ENCODE measurements around the gene ADAR. TPM values are rescaled to one million over a fixed set of nuclear protein-coding genes. Genes with fewer than 3 reads are reported as not detected.

The ADAR gene
- total RNA-seq, 4 donors from 2014 or later: 54.3 to 105 (median 73.6) TPM

DNA sequence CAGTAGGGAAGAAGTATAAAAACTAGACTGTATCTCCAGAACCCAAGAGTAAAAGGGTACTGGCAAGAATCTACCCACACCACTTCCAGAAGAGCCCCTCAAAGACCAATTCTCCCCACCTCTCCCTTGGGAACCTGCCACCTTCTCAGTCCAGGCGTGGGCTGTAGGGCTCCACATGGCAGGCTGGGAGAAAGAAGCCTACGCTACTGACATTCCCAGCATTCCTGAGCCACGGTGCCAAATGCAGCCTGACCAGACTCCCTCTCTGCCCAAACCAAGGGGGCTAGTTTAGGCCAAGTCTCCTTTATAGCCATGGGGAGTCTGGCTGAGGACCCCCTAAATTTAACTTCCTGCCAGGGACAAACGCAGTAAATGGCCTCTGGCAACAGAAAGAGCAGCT, 51.6 kb downstream of the ADAR start:
- 23 to 25% methylated on average over 4 of the region's 4 CpGs for WGBS, 2 donors
- H3K4me3 ChIP-seq (ENCODE audit: low read depth, poor library complexity, severe bottlenecking): no peak overlapping the region
- no peak for DNase-seq (ENCODE audit: low spot score in 2 of 2)
- intact Hi-C loops (cut with DNase I; ENCODE audit: low total_unique reads): no loop called here
- TF ChIP-seq, protein P1, sequence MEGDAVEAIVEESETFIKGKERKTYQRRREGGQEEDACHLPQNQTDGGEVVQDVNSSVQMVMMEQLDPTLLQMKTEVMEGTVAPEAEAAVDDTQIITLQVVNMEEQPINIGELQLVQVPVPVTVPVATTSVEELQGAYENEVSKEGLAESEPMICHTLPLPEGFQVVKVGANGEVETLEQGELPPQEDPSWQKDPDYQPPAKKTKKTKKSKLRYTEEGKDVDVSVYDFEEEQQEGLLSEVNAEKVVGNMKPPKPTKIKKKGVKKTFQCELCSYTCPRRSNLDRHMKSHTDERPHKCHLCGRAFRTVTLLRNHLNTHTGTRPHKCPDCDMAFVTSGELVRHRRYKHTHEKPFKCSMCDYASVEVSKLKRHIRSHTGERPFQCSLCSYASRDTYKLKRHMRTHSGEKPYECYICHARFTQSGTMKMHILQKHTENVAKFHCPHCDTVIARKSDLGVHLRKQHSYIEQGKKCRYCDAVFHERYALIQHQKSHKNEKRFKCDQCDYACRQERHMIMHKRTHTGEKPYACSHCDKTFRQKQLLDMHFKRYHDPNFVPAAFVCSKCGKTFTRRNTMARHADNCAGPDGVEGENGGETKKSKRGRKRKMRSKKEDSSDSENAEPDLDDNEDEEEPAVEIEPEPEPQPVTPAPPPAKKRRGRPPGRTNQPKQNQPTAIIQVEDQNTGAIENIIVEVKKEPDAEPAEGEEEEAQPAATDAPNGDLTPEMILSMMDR (IDR thresholded peaks at IDR 0.05): no peak
- TF ChIP-seq POLR2A (IDR thresholded peaks at IDR 0.05): no peak

GRCh38 chr1:154553056-154554030, 54.6 kb downstream of the ADAR start:
- intact Hi-C loops (cut with DNase I; ENCODE audit: low total_unique reads): no loop called here
- 69 to 70% methylated on average over 12 of the region's 12 CpGs for WGBS, 2 donors
- DNase-seq (ENCODE audit: low spot score in 2 of 2): no peak
- H3K4me3 ChIP-seq (ENCODE audit: low read depth, poor library complexity, severe bottlenecking): no peak overlapping the region
- TF ChIP-seq, protein P1 (IDR thresholded peaks at IDR 0.05): no peak
- TF ChIP-seq POLR2A (IDR thresholded peaks at IDR 0.05): no peak

GRCh38 chr1:154552036-154552435, 56.0 kb downstream of the ADAR start:
- H3K4me3 ChIP-seq (ENCODE audit: low read depth, poor library complexity, severe bottlenecking): no peak overlapping the region
- 84 to 86% methylated on average over 6 of the region's 6 CpGs for WGBS, 2 donors
- no peak for DNase-seq (ENCODE audit: low spot score in 2 of 2)
- TF ChIP-seq, protein P1 (IDR thresholded peaks at IDR 0.05): no peak
- no peak for TF ChIP-seq POLR2A (IDR thresholded peaks at IDR 0.05)
- intact Hi-C loops (cut with DNase I; ENCODE audit: low total_unique reads): no loop called here

DNA sequence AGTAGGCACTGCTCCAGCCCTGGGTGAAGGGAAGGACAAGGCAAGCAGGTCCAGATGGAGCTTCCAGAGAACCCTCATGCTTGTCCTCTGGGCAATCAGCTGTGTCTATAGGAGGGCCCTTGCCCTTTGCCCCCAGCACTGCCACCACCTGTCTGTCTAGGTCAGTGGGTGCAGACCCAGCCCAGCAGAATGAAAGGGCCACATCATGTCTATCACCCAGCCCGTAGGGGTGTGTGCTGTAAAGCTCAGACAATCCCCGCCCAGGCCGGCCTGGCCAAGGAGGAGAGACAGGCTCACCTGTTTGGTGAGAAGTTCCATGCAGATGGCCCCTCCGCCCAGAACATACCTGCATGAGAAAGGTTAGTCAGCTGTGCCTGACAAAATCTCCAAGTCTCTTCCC, 56.5 kb downstream of the ADAR start:
- intact Hi-C loops (cut with DNase I; ENCODE audit: low total_unique reads): no loop called here
- H3K4me3 ChIP-seq (ENCODE audit: low read depth, poor library complexity, severe bottlenecking): no peak overlapping the region
- 68 to 71% methylated on average over 4 of the region's 4 CpGs for WGBS, 2 donors
- TF ChIP-seq, protein P1 (IDR thresholded peaks at IDR 0.05): no peak
- no peak for TF ChIP-seq POLR2A (IDR thresholded peaks at IDR 0.05)
- DNase-seq (ENCODE audit: low spot score in 2 of 2): no peak

- WGBS, 2 donors: 67 to 73% methylated on average over 6 of the region's 6 CpGs
- intact Hi-C loops (cut with DNase I; ENCODE audit: low total_unique reads): no loop called here
- no peak for TF ChIP-seq POLR2A (IDR thresholded peaks at IDR 0.05)
- TF ChIP-seq, protein P1 (IDR thresholded peaks at IDR 0.05): no peak
- no peak for DNase-seq (ENCODE audit: low spot score in 2 of 2)
- H3K4me3 ChIP-seq (ENCODE audit: low read depth, poor library complexity, severe bottlenecking): no peak overlapping the region
These were observed 57.3 kb downstream of the ADAR start for GRCh38 chr1:154550657-154551056.

Data from lower leg skin (tissue), 4 donors.